Astrocyte of the cerebellum (primary cell): ENCODE results near the gene TNFSF13B.
"Not testable (repeated sequence)": the region's sequence is repeated elsewhere in the genome, so short reads cannot be mapped to it uniquely, and the experiment has no call there.

Experiments
- DNase-seq: peaks from one replicate; pipeline ENCODE4 v3.0.0-alpha.2; 2011; ENCODE audit warnings: low read depth
- H3K4me3 ChIP-seq: 2 replicates; pipeline ENCODE4 v1.5.1; 2011; ENCODE audit warnings: mild to moderate bottlenecking, low read depth, low read length, moderate library complexity
- in situ Hi-C: cut with HindIII; loops from 2 replicates; pipeline ENCODE4 v1.10.0; 2017; ENCODE audit warnings: low sequenced_read_pairs
- TF ChIP-seq, protein P1 (sequence below): IDR thresholded peaks from 2 replicates; pipeline ENCODE4 v1.5.1; 2012; ENCODE audit warnings: low read length, low read depth, moderate library complexity, mild to moderate bottlenecking; ENCODE audit errors: missing control alignments

The TNFSF13B gene

DNA sequence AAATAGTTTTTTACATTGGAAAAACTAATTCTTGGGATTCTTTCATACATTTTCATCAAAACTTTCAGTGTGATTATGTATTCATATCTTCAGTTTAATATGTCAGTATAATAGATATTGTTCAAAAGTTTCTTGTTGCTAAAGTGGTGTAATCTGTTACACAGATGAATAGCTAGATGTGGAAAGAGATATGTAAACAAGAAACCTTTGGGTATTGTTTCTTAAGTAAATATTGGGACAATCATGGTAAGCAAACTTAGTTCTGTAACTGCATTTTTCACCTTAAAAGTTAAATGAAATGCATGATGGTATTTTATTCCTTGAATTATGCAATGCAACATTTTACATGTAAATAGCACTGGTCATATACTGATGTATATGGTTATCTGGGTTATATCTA, 39.1 kb upstream of the TNFSF13B start:
- in situ Hi-C loops: no loop called here
- no peak overlapping the region for H3K4me3 ChIP-seq
- TF ChIP-seq, protein P1, sequence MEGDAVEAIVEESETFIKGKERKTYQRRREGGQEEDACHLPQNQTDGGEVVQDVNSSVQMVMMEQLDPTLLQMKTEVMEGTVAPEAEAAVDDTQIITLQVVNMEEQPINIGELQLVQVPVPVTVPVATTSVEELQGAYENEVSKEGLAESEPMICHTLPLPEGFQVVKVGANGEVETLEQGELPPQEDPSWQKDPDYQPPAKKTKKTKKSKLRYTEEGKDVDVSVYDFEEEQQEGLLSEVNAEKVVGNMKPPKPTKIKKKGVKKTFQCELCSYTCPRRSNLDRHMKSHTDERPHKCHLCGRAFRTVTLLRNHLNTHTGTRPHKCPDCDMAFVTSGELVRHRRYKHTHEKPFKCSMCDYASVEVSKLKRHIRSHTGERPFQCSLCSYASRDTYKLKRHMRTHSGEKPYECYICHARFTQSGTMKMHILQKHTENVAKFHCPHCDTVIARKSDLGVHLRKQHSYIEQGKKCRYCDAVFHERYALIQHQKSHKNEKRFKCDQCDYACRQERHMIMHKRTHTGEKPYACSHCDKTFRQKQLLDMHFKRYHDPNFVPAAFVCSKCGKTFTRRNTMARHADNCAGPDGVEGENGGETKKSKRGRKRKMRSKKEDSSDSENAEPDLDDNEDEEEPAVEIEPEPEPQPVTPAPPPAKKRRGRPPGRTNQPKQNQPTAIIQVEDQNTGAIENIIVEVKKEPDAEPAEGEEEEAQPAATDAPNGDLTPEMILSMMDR: no peak
- DNase-seq: no peak

- DNase-seq: no peak
- H3K4me3 ChIP-seq: no peak overlapping the region
- TF ChIP-seq, protein P1: no peak
- in situ Hi-C loops: no loop called here
These were observed 20.4 kb upstream of the TNFSF13B start for GRCh38 chr13:108249150-108249549.

DNA sequence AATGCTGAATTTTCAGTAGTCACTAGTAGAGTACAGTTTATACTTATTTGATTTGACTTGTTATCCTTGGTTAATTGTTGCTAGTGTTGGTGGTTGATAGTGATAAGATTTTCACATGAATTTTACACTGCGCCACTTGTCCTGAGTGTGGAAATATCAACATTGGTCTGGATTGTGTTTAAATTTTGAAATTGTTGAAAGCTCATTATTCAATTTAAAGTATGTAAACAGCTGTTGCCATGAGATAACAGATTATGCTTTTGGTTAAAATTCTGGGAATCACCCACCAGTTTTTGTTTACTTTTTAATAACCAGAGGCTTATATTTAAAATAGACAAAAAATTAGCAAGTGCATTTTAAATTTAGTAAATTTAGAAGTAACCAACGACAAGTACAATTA, 12.3 kb upstream of the TNFSF13B start:
- no peak for DNase-seq
- no peak overlapping the region for H3K4me3 ChIP-seq
- in situ Hi-C loops: no loop called here
- TF ChIP-seq, protein P1: no peak

- DNase-seq: no peak
- in situ Hi-C loops: no loop called here
- H3K4me3 ChIP-seq: no peak overlapping the region
- TF ChIP-seq, protein P1: no peak
These were observed 5.7 kb upstream of the TNFSF13B start for GRCh38 chr13:108263621-108264355.

DNA sequence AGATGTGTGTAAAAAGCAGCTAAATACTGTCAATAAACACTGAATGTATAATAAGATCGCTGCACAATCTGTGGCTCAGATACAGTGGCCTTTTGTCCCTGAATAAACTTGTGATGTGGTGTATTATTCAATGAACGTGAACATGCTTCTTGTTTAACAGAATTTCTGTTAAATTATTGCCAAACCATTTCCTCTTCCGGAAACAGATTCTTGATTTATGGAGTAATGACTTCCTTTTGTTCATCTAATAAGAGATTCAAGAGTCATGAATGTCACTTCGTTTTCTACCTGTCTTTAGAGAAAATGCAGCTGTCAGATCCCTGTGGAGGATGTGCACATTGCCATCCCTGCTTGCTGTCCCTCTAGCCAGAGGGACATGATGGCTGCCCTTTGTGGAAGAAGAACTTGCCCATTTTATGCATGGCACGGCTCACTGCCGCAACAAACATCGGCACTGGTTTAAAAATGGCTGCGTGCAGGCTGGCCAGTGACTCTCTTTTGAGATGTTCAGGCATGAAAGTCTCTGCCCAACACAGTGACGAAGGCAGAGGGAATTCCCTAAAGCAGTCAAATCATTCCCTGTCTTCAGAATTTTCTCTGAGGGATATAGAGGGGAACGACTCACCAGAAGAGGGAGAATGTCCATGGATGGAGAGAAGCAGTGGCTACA, 3.1 kb upstream of the TNFSF13B start:
- TF ChIP-seq, protein P1: no peak
- in situ Hi-C loops: no loop called here
- no peak overlapping the region for H3K4me3 ChIP-seq
- no peak for DNase-seq

DNA sequence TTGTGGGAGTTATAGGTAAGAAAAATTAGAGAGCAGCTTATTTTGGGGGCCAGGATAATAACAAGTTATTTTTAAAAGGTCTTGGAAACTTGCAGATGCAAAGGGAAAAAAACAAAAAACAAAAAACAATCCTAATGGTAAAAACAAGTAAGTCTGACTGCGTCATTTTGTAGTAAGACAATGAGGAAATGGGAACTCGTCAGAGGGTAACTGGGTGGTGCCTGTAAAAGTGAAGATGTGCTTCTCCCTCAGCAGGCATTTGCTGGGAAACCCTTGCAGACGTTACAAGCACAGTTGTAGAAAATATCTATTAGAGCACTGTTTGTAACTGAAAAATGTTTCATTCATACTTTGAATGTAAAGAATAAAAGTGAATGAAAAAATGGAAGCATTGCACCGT, 2.2 kb upstream of the TNFSF13B start:
- TF ChIP-seq, protein P1: no peak
- no peak overlapping the region for H3K4me3 ChIP-seq
- no peak for DNase-seq
- in situ Hi-C loops: no loop called here

DNA sequence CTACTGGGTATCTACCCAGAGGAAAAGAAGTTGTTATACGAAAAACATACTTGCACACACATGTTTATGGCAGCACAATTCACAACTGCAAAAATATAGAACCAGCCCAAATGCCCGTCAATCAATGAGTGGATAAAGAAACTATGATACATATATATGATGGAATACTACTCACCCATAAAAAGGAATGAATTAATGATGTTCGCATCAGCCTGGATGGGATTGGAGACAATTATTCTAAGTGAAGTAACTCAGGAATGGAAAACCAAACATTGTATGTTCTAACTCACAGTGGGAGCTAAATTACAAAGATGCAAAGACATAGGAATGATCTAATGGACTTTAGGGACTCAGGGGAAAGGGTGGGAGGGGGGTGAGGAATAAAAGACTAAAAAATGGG, 1.7 kb upstream of the TNFSF13B start:
- in situ Hi-C loops, DNase-seq, H3K4me3 ChIP-seq: not testable (repeated sequence)
